Activated CD8-positive, alpha-beta memory T cell treated with anti-CD3 and anti-CD28 coated beads for 48 hours (primary cell): ENCODE measurements around the gene MAML3.

Experiments
- DNase-seq, 3 experiments: peaks; one replicate each; pipeline ENCODE4 v3.0.0-alpha.2; 2020; ENCODE audit warnings: low read depth in 2 of 3, low spot score in 2 of 3

Gene MAML3

DNA sequence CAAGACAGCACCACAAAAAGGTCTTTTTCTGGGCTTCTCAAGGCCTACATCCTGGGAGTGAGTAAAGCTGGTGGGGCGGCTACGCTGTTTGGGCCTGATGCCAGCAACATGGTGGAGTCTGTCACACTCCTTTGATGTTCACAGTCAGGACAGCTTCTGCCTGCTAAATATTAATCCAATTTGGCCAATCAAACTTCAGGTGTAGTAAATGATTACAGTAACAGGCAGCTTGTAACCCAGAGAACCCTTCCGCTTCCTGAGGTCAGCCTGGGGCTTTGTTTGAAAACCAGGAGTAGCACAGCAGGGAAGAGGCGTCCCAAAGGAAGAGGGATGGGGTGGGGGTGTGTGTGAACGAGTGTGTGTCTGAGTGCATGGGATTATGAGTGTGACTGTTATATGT lies 220.4 kb downstream of the MAML3 start:
- no peak for DNase-seq

DNA sequence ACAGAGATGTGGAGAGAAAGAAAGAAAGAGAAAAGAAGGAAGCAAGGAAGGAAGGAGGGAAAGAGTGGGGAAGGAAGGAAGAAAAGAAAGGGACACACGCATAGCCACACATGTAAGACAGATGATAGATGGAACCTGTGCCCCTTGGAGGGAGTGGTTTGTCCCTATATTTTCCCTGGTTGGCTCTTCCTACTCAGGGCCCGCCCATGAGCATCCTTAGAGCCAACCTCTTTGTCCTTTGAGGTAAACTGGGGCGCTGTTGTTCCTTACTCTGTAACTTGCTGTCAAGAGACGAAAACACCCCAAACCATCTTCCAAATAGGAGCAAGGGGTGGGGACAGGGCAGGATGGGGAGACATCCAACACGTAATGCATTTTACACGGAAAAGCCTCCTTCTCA lies 220.9 kb downstream of the MAML3 start:
- DNase-seq, result no peak

DNA sequence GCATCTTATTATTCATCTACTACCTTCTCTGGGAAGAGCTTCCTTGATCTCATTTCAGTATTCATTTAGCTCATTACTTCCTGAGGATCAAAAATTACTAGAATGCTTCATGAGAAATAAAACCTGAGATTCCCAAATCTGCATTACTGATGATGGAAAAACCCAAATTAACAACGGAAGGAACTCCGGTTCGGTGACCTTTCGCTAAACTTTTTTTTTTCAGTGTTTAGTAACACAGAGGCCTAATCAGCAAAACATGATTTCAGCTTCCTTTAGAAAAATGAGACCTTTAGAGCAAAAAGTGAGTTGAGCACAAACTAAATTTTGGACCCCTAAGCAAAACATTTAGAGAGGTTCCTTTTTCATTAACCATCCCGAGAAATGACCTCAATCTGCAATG lies 229.2 kb downstream of the MAML3 start:
- no peak for DNase-seq

DNA sequence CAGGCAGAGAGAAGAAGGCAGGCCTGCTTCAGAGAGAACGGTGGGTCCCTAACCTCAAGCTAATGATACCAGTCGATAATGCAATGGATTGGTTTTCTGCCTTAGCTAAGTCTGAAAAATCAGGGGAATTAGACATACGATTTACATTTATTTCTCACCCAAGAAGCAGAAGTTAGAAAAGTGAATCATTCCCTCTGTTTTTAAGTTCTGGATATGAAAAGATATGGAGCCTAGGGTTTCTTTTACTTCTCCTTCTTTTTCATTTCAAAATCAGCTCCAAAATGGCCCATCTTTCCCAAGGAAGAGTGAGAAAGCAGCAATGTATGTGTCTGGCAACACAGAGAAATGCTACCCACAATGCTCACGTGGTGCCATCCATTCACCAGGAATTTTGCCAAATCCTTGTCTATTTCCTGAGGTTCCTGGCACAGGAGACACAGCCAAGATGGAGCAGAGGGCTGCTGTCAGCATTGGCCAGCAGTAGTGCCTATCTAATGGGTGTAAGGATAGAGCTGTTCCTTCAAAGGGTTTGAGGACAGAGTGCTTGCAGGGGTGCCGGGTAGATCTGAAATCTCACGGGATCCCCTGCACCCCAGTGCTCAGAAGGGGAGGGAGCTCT lies 231.5 kb downstream of the MAML3 start:
- no peak for DNase-seq

DNA sequence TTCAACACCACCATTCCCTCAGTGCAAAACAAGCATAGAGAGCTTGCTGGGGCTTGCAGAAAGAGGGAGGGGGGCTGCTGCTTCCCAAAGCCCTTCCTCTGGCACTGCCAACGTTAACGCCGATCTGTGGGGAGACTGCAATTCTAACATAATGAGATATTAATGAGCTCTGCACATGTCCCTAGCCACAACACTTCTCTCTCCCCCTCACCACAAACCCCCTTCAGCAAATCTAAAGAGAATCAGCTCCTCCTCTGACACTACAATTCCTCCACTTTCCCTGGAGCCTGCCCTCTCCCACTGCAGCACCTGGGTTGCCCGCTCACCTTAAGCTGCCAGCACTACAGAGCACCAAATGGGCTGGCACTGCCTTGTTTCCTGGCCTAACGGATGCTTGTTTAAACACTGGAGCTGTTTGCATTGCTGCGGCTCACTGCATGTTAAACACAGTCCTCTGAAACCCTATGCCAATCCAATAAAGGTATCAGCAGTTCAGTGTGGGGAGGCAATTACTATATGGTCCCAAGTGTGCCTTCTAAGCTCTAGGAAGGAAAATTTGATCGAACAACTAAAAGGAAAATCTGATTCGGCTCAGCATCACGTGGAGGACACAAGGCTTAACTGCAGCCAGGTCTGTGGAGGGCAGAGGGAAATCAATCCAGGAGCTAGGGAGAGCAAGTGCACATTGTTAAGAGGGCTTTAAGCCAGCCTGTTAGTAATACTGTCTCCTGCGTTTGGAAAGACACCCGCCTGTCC lies 232.4 kb downstream of the MAML3 start:
- DNase-seq, result no peak

DNA sequence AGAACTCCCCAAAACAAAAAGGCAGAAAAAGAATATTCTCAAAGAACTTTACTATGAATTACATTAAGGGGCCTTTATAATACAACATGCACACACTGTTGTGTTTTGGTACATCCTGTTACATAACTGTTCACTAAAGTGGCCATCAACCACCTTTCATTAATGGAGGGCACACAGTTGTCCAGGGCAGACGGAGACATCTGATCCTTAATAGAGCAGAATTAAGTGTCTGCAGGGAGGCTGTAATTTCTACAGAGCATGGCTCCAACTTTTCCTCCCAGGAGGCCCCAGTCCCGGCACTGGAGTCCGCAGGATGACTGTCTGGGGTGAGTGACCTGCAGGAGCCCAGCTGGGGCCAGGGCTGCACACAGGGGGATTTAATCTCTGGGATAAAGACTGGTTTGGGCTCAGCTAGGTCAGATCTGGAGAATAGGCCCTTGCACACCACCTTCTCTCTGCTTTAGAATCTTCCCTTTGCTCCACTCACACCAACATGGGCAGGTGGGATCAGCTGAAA lies 233.4 kb downstream of the MAML3 start:
- DNase-seq, result no peak

DNA sequence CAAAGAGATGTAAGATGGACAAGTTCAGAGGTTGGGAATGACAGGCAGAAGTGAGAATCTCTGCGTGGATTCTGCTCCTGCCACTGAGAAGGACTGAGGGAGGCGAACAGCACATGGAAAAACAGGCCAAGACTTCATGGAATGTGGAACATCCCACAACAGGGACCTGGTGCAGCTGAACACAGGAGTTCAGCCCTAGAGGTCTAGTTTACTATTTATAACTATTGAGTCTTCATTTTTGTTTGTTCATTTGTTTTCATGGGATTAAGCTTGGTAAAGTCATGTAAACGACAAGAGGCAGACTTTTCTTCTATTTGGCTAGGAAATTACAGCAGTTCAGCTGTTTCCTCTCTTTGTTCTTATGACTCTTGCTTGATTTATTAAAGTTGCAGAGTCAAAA lies 234.5 kb downstream of the MAML3 start:
- DNase-seq, result no peak

DNA sequence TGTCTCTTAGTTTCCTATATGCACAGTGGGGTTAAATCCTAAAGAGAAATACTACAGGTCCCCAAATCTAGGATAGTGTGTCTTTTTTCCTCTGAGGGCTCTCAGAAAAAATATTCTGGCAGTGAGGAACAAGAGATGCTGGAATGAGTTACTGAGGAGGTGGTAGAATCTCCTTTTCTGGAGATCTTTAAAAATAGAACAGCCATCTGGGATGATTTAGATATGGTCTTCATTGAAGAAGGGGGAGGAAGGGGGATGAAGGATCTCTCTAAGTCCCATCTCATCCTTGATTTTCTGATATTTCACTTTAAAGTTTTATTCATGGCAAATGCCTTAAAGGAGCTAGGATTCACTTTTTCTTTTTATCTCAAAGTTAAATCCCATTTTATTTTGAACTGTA lies 235.0 kb downstream of the MAML3 start:
- no peak for DNase-seq

DNA sequence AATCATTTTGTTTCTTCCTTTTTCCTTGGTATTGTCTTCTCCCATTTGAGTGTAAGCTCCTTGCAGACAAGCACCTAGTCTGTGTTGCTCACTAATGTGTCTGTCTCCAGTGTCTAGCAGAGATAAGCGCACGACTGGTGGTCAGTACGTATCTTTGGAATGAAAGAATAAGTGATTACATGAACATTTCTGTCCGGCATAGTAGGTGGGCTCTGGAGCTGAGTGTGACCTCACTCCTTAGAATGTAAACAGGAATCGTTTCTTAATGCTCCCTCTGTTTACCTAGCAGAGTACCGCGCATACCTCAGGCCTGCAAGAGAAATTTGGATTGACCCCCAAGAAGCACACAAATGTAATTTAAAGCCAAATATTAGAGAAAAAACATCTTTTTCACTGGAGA lies 235.4 kb downstream of the MAML3 start:
- no peak for DNase-seq

DNA sequence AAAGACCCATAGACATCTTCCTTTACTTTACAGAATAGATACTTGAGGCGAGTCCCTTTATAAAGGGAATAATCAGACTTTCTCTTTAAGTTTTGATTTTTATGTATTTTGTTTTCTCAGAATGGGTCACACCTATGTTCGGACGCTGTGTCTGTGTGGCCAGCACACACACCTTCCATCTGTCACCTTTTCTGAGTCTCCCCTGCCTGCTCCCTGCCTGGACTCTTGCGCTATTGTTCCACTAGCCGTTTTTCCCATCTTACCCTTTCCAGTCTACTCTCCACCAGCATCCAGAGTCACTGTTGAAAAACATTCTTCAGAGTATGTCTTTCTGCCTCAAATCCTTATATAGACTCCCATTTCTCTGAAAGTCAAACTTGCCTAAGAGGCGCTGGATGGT lies 236.1 kb downstream of the MAML3 start:
- no peak for DNase-seq

DNA sequence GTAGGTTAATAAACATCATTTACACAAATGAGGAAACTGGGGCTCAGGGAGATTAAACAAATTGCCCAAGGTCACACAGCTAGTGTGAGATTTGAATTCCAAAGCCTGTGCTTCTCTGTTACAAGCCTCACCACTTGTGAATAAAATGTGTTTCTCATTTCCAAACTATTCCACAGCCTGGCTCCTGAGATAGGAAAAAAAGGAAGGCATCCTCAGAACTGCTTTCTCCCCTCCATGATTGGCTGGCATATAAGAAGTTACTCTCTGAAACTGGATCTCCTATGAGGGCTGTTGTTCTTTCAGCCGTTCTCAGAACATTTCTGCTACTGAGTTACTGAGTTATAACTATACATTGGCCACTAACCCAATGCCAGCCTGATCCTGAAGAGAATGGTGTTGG lies 237.9 kb downstream of the MAML3 start:
- no peak for DNase-seq

DNA sequence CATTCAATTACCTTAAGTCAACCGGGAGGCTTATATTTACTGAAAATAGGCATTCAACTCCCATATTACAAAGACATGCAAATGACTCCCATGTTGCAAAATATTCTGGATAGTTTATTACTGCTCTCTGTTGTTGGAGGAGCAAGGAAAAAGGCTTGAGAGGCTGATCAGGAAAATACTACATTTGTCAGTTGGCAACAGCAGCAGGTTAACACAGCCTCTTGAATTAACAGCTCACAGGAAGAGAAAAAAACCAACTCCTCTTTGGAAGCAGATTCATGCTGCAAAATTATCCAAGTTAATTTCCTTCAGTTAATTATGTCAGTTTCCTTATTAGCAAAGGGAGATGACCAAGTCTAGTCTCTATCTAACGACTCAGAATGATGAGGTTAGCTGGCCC lies 238.9 kb downstream of the MAML3 start:
- no peak for DNase-seq

DNA sequence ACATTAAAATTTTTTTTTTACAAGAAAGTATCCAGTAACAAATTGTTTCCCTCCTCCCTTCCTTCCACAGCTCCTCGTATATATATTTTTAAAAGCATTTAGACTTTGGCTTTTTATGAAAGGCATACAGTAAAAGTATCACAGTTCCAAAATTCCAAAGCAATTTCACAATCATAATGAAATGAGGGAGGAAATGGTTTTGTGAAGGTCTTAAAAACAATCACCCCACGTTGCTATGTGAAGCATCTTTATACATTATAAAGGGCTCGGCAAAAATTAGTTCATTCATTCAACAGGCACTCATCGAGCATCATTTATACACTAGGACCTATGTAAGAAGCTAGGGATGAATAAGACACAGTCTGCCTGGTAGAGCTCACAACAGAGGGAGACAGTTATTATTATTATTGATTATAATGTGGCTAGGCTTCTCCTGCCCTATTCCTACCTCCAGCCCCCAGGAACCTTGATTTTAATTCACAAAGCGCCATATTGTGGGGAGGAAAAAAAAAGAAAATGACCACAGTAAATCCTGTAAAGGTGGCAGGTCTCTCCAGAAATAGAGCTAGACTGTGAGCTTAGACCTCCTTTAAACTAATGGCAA lies 239.9 kb downstream of the MAML3 start:
- DNase-seq, result no peak

DNA sequence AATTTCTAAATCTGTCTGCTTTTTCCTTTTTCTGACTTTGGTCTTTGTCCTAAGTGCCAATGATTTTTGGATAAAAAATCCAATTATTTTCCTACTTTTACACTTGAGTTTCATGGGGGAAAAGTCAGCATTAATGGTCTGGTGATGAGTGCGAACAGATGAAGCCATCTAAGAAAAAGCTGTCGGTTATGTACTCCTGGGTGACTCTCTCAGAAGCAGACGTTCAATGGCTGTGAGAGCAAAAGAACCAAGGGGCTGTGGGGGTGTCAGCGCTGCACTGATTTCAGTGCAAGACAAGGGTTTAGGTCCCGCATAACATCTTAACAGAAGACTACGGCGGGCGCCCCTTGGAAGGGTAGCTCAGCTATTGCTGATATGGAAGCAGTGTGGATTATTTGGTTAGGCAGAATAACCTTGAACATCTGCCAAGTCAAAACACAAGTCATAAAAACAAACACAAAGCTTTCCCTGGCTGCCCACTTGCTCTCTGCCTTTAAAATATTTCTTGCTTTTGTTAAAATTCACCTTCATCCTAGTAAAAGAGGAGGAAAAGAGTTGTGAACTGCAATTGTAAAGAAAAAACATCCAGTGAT lies 240.5 kb downstream of the MAML3 start:
- no peak for DNase-seq

DNA sequence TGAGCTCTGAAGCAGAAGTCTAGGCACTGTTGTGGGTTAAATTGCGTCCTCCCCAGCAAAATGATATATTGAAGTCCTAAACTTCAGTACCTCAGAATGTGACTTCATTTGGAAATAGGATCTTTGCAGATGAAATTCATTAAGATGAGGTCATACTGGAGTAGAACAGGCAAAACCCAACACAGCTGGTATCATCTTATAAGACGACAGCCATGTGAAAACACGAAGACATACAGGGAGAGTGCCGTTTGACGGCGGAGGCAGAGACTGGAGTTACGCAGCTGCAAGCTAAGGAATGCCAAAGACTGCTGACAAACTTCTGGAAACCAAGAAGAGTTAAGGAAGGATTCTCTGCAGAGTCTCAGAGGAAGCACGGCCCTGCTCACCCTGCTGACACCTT lies 241.5 kb downstream of the MAML3 start:
- DNase-seq, result no peak

DNA sequence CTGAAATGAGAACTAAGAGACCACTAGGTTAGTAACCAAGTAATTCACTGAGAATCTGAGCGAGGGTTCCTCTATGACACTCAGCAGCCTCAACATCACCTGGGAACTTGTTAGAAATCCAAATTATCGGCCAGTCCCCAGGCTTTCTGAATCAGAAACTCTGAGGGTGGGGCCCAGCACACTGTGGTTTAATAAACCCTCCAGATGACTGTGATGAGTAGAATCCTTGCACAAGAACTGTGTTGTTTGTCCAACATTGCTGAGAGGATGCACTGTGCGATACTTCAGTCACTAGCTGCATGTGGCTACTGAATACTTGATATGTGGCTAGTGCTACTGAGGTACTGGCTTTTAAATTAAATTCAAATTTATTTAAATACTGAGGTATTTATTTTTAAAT lies 243.9 kb downstream of the MAML3 start:
- no peak for DNase-seq

DNA sequence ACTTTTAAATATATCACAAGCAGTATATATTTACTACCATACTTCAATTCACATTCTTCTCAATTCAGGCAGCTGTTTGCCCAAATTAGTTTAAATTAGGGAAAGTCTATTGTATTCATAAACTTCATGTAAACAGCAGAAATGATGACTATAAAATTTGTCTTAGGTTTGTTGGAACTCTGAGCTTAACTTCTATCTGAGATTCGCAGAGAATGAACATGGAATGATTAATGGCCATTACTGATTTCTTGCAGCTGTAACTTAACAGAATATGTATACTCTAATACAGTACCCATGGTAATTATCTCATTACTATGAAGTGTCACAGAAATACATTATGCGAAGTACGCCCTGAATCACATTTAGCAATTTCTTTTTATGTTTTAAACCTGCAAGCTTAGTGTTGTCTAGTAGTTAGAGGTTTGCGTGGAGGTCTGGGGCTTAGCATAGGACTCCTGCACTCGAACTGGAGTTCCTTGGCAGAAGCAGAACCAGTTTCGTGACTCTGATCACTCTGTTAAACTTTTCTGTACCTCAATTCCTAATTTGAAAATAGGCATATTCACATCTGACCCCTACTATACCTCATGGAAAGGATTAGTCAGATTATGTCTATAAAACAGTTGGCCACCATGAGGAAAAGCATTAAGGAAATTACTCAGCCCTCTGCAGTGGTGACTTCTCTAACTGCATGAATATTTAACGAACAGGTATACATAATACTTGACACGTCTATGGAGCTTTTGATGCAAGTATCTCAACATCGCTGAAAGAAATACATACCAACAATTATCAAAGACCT lies 245.1 kb downstream of the MAML3 start:
- no peak for DNase-seq

DNA sequence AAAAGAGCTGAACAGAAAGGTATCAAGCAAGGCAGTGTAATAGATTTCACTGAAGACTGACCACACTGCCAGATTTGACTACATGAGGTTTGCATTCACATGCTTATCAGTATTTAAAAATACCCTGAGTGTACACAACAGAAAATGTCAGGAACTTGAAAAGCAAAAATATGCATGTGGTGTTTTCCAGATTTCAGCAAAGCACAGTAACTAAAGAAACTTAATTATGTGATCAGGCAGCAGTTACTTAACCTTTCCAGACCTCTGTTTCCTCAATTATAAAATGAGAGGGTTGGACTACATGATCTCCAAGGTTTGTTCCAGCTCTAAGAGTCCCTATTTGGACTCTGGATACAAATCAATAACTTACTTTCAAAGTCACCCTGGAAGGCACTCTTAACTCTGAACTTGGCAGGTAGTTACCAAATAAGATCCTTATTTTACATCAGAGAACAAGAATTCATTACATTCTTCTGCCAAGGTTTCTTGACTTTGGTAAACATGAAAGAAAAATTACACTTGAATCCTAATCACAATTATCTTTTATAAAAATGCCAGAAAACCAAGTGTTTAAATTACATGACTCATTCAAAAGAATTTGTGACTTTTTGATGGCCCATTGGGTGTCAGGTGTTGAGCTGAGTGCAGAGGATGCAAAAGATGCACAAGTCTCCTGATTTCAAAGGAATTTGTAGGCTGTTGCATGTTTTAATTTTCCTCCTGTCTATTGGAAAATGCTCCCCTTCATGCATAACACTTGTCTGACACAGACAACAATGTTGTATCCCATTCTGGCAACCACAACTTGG lies 246.8 kb downstream of the MAML3 start:
- no peak for DNase-seq

DNA sequence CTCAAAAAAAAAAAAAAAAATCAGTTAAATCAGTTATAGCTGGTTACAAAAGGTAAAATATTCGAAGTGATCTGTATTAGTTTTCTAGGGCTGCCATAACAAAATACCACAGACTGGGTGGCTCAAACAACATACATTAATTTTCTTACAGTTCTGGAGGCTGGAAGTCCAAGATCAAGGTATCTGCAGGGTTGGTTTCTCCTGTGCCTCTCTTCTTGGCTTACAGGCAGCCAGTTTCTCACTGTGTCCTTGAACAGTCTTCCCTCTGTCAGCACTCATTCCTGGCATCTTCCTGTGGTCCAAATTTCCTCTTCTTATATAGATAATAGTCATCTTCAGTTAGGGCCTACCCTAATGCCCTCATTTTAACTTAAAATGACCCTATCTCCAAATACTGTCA lies 248.5 kb downstream of the MAML3 start:
- DNase-seq, result no peak

DNA sequence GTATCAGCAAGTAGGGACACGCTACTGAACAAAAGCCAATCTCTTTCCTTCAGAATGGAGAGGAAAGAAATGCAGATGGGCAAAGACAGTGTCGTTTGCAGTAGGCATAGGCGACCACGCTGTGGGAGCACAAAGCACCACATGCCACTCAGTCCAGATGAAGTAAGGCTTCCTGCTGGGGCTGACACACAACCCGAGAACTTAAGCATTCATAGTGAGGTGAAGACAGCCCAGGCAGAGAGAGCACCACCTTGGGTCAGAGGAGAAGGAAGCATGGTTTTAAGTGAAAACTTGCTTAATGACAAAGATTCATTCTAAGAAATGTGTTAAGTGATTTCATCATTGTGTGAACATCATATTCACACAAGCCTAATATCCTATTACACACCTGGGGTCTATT lies 249.6 kb downstream of the MAML3 start:
- DNase-seq, result no peak
